WTC11 (cell line): ENCODE measurements around the gene ADH1A. TPM values are rescaled to one million over a fixed set of nuclear protein-coding genes. Genes with fewer than 3 reads are reported as not detected.

Experiments
- ATAC-seq: fragments of 200-7000 bp; cut with Tn5 transposase; 2 replicates; pipeline ENCODE4 v1.10.0; 2021; ENCODE audit warnings: mild to moderate bottlenecking, moderate library complexity
- CTCF ChIA-PET: fragments of 300-600 bp; sonication (Branson Sonifier 250); formaldehyde crosslinking; loops from one replicate; lab custom pipeline; 2021; ENCODE audit warnings: antibody characterized with exemption; lab: Charles Lee
- POLR2A ChIA-PET: fragments of 350-600 bp; sonication (Branson Sonifier 250); formaldehyde crosslinking; loops from one replicate; lab custom pipeline; 2021; ENCODE audit warnings: antibody characterized with exemption; lab: Charles Lee
- DNase-seq: peaks from one replicate; pipeline ENCODE4 v3.0.0; 2021; ENCODE audit warnings: low spot score
- H3K27ac Mint-ChIP-seq: 2 replicates; pipeline ENCODE4 v1.8.0; 2021; ENCODE audit warnings: mixed read lengths
- H3K27me3 Mint-ChIP-seq: 2 replicates; pipeline ENCODE4 v1.8.0; 2021; ENCODE audit warnings: low read depth, mild to moderate bottlenecking, moderate library complexity, mixed read lengths
- H3K36me3 Mint-ChIP-seq: 2 replicates; pipeline ENCODE4 v1.8.0; 2021; ENCODE audit warnings: mixed read lengths
- H3K4me1 Mint-ChIP-seq: 2 replicates; pipeline ENCODE4 v1.8.0; 2022; ENCODE audit warnings: mixed read lengths
- H3K4me3 Mint-ChIP-seq: 2 replicates; pipeline ENCODE4 v1.8.0; 2021; ENCODE audit warnings: mild to moderate bottlenecking, moderate library complexity, mixed read lengths
- H3K9me3 Mint-ChIP-seq: 2 replicates; pipeline ENCODE4 v1.8.0; 2021; ENCODE audit warnings: mixed read lengths
- CREB1 ChIP-seq: sonication (generic); formaldehyde crosslinking; IDR thresholded peaks from 2 replicates; pipeline ENCODE4 v1.8.0; 2023; ENCODE audit warnings: mild to moderate bottlenecking, missing genetic modification reagents
- EMX1 ChIP-seq: fragments of 250-450 bp; sonication (Bioruptor Pico); IDR thresholded peaks from 2 replicates; pipeline ENCODE4 v1.8.0; 2021; ENCODE audit warnings: mild to moderate bottlenecking
- JUN ChIP-seq: sonication (generic); formaldehyde crosslinking; IDR thresholded peaks from 2 replicates; pipeline ENCODE4 v1.8.0; 2023; ENCODE audit warnings: mild to moderate bottlenecking, missing genetic modification reagents
- NFYB ChIP-seq: sonication (generic); formaldehyde crosslinking; conservative IDR thresholded peaks from 2 replicates; pipeline ENCODE4 v1.8.0; 2022; ENCODE audit warnings: low read depth, missing genetic modification reagents
- NR3C1 ChIP-seq: sonication (generic); formaldehyde crosslinking; conservative IDR thresholded peaks from 2 replicates; pipeline ENCODE4 v1.8.1; 2023; ENCODE audit warnings: low read depth, mild to moderate bottlenecking, missing genetic modification reagents
- OVOL2 ChIP-seq: fragments of 250-450 bp; sonication (Bioruptor Pico); IDR thresholded peaks from 2 replicates; pipeline ENCODE4 v1.9.0; 2021; ENCODE audit warnings: mild to moderate bottlenecking, borderline replicate concordance
- RORB ChIP-seq: fragments of 250-450 bp; sonication (Bioruptor Pico); IDR thresholded peaks from 2 replicates; pipeline ENCODE4 v1.9.0; 2021; ENCODE audit warnings: mild to moderate bottlenecking
- TCF7 ChIP-seq: sonication (generic); formaldehyde crosslinking; IDR thresholded peaks from 2 replicates; pipeline ENCODE4 v1.8.0; 2022; ENCODE audit warnings: mild to moderate bottlenecking, low read depth, missing genetic modification reagents, moderate library complexity
- ZNF219 ChIP-seq: sonication (generic); formaldehyde crosslinking; IDR thresholded peaks from 2 replicates; pipeline ENCODE4 v1.8.0; 2023; ENCODE audit warnings: missing genetic modification reagents, mild to moderate bottlenecking, borderline replicate concordance
- ZNF263 ChIP-seq: sonication (generic); formaldehyde crosslinking; IDR thresholded peaks from 2 replicates; pipeline ENCODE4 v1.8.1; 2022; ENCODE audit warnings: low read depth, mild to moderate bottlenecking, moderate library complexity, missing genetic modification reagents
- ZNF423 ChIP-seq: fragments of 250-450 bp; sonication (Bioruptor Pico); IDR thresholded peaks from 2 replicates; pipeline ENCODE4 v2.1.2; 2022; ENCODE audit warnings: mild to moderate bottlenecking, moderate library complexity
- total RNA-seq: library from RNA; stranded (reverse); gene quantifications from 3 replicates; pipeline ENCODE4 v1.2.3, GENCODE V29; 2021
- TF ChIP-seq, protein P1 (sequence below): fragments of 200-600 bp; IDR thresholded peaks from 2 replicates; pipeline ENCODE4 v1.8.0; 2022; ENCODE audit warnings: antibody characterized with exemption
- TF ChIP-seq, protein P2 (sequence below): sonication (generic); formaldehyde crosslinking; IDR thresholded peaks from 2 replicates; pipeline ENCODE4 v1.8.1; 2023; ENCODE audit warnings: mild to moderate bottlenecking, missing genetic modification reagents
- TF ChIP-seq, protein P3 (sequence below): fragments of 250-450 bp; sonication (Bioruptor Pico); IDR thresholded peaks from 2 replicates; pipeline ENCODE4 v1.8.0; 2021; ENCODE audit warnings: mild to moderate bottlenecking
- TF ChIP-seq, protein P4 (sequence below): sonication (generic); formaldehyde crosslinking; IDR thresholded peaks from 2 replicates; pipeline ENCODE4 v1.8.1; 2023; ENCODE audit warnings: mild to moderate bottlenecking, missing genetic modification reagents, borderline replicate concordance
- TF ChIP-seq, protein P5 (sequence below): sonication (generic); formaldehyde crosslinking; IDR thresholded peaks from 2 replicates; pipeline ENCODE4 v1.8.1; 2023; ENCODE audit warnings: mild to moderate bottlenecking, missing genetic modification reagents
- TF ChIP-seq, protein P6 (sequence below): sonication (generic); formaldehyde crosslinking; IDR thresholded peaks from 2 replicates; pipeline ENCODE4 v1.8.1; 2022; ENCODE audit warnings: missing genetic modification reagents, borderline replicate concordance
- TF ChIP-seq, protein P7 (sequence below): sonication (generic); formaldehyde crosslinking; IDR thresholded peaks from 2 replicates; pipeline ENCODE4 v1.8.0; 2023; ENCODE audit warnings: mild to moderate bottlenecking, missing genetic modification reagents

Gene ADH1A
- total RNA-seq, 1 experiment from 2014 or later = not detected

DNA sequence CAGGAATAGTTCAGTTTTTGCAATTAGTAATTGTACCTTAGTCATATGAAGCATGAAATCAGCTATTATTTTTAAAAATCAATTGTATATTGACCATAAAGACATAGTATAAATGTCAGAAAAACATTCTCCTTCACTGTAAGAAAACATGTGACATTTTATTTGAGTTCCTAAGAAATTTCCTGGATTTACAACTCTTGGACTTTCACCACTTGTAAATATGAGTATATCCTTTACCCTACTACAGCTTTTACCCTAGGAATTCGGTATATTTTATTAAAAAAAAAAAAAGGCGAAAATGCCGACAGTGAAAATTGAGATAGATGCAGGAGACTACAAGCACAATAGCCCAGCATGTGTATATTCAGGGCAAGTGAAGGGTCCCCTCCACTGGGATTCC, 14.9 kb downstream of the ADH1A start (continued):
- TF ChIP-seq, protein P1, sequence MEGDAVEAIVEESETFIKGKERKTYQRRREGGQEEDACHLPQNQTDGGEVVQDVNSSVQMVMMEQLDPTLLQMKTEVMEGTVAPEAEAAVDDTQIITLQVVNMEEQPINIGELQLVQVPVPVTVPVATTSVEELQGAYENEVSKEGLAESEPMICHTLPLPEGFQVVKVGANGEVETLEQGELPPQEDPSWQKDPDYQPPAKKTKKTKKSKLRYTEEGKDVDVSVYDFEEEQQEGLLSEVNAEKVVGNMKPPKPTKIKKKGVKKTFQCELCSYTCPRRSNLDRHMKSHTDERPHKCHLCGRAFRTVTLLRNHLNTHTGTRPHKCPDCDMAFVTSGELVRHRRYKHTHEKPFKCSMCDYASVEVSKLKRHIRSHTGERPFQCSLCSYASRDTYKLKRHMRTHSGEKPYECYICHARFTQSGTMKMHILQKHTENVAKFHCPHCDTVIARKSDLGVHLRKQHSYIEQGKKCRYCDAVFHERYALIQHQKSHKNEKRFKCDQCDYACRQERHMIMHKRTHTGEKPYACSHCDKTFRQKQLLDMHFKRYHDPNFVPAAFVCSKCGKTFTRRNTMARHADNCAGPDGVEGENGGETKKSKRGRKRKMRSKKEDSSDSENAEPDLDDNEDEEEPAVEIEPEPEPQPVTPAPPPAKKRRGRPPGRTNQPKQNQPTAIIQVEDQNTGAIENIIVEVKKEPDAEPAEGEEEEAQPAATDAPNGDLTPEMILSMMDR = no peak

DNA sequence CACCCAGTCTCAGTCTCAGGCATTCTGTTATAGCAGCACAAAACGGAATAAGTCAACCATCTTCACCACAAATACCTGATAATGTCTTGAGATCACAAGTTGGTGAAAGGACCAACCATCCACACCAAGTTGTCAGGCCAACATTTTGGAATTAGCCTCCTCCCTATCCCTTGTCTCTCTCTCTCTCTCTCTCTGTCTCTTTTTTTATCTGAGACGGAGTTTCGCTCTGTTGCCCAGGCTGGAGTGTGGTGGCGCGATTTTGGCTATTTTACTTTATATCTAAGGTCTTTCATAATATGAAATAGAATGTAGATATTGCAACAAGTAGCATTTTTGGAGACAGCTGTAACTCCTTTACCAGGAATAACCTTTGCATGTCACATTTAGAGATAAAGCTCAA, 15.7 kb downstream of the ADH1A start:
- POLR2A ChIA-PET = no interaction called here
- H3K27me3 Mint-ChIP-seq = no peaks in the 10 kb centered on the region
- peaks cover 18% of the 10 kb centered on the region; the same call in 1 of the 2 replicates for H3K9me3 Mint-ChIP-seq
- CTCF ChIA-PET = no interaction called here
- no peak overlapping the region for H3K4me3 Mint-ChIP-seq
- no peak overlapping the region for H3K27ac Mint-ChIP-seq
- ATAC-seq (no peak), DNase-seq (no peak)
- H3K4me1 Mint-ChIP-seq = peaks cover 14% of the 10 kb centered on the region
- H3K36me3 Mint-ChIP-seq = peaks cover 4% of the 10 kb centered on the region; the same call in 1 of the 2 replicates
- no peak for TF ChIP-seq ZNF219
- TF ChIP-seq, protein P2, sequence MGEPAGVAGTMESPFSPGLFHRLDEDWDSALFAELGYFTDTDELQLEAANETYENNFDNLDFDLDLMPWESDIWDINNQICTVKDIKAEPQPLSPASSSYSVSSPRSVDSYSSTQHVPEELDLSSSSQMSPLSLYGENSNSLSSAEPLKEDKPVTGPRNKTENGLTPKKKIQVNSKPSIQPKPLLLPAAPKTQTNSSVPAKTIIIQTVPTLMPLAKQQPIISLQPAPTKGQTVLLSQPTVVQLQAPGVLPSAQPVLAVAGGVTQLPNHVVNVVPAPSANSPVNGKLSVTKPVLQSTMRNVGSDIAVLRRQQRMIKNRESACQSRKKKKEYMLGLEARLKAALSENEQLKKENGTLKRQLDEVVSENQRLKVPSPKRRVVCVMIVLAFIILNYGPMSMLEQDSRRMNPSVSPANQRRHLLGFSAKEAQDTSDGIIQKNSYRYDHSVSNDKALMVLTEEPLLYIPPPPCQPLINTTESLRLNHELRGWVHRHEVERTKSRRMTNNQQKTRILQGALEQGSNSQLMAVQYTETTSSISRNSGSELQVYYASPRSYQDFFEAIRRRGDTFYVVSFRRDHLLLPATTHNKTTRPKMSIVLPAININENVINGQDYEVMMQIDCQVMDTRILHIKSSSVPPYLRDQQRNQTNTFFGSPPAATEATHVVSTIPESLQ (CRISPR knock-in tag) = no peak
- TF ChIP-seq, protein P3, sequence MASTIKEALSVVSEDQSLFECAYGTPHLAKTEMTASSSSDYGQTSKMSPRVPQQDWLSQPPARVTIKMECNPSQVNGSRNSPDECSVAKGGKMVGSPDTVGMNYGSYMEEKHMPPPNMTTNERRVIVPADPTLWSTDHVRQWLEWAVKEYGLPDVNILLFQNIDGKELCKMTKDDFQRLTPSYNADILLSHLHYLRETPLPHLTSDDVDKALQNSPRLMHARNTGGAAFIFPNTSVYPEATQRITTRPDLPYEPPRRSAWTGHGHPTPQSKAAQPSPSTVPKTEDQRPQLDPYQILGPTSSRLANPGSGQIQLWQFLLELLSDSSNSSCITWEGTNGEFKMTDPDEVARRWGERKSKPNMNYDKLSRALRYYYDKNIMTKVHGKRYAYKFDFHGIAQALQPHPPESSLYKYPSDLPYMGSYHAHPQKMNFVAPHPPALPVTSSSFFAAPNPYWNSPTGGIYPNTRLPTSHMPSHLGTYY (CRISPR knock-in tag) = no peak
- TF ChIP-seq, protein P4, sequence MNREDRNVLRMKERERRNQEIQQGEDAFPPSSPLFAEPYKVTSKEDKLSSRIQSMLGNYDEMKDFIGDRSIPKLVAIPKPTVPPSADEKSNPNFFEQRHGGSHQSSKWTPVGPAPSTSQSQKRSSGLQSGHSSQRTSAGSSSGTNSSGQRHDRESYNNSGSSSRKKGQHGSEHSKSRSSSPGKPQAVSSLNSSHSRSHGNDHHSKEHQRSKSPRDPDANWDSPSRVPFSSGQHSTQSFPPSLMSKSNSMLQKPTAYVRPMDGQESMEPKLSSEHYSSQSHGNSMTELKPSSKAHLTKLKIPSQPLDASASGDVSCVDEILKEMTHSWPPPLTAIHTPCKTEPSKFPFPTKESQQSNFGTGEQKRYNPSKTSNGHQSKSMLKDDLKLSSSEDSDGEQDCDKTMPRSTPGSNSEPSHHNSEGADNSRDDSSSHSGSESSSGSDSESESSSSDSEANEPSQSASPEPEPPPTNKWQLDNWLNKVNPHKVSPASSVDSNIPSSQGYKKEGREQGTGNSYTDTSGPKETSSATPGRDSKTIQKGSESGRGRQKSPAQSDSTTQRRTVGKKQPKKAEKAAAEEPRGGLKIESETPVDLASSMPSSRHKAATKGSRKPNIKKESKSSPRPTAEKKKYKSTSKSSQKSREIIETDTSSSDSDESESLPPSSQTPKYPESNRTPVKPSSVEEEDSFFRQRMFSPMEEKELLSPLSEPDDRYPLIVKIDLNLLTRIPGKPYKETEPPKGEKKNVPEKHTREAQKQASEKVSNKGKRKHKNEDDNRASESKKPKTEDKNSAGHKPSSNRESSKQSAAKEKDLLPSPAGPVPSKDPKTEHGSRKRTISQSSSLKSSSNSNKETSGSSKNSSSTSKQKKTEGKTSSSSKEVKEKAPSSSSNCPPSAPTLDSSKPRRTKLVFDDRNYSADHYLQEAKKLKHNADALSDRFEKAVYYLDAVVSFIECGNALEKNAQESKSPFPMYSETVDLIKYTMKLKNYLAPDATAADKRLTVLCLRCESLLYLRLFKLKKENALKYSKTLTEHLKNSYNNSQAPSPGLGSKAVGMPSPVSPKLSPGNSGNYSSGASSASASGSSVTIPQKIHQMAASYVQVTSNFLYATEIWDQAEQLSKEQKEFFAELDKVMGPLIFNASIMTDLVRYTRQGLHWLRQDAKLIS (CRISPR knock-in tag) = no peak
- no peak for TF ChIP-seq RORB (CRISPR knock-in tag)
- TF ChIP-seq, protein P5, sequence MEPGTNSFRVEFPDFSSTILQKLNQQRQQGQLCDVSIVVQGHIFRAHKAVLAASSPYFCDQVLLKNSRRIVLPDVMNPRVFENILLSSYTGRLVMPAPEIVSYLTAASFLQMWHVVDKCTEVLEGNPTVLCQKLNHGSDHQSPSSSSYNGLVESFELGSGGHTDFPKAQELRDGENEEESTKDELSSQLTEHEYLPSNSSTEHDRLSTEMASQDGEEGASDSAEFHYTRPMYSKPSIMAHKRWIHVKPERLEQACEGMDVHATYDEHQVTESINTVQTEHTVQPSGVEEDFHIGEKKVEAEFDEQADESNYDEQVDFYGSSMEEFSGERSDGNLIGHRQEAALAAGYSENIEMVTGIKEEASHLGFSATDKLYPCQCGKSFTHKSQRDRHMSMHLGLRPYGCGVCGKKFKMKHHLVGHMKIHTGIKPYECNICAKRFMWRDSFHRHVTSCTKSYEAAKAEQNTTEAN (CRISPR knock-in tag) = no peak
- no peak for TF ChIP-seq ZNF423 (CRISPR knock-in tag)
- TF ChIP-seq, protein P6, sequence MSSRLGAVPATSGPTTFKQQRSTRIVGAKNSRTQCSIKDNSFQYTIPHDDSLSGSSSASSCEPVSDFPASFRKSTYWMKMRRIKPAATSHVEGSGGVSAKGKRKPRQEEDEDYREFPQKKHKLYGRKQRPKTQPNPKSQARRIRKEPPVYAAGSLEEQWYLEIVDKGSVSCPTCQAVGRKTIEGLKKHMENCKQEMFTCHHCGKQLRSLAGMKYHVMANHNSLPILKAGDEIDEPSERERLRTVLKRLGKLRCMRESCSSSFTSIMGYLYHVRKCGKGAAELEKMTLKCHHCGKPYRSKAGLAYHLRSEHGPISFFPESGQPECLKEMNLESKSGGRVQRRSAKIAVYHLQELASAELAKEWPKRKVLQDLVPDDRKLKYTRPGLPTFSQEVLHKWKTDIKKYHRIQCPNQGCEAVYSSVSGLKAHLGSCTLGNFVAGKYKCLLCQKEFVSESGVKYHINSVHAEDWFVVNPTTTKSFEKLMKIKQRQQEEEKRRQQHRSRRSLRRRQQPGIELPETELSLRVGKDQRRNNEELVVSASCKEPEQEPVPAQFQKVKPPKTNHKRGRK (CRISPR knock-in tag) = no peak
- no peak for TF ChIP-seq ZNF263 (CRISPR knock-in tag)
- TF ChIP-seq TCF7 (CRISPR knock-in tag) = no peak
- no peak for TF ChIP-seq NR3C1 (CRISPR knock-in tag)
- TF ChIP-seq NFYB (CRISPR knock-in tag) = no peak
- no peak for TF ChIP-seq OVOL2
- no peak for TF ChIP-seq JUN (CRISPR knock-in tag)
- TF ChIP-seq, protein P7, sequence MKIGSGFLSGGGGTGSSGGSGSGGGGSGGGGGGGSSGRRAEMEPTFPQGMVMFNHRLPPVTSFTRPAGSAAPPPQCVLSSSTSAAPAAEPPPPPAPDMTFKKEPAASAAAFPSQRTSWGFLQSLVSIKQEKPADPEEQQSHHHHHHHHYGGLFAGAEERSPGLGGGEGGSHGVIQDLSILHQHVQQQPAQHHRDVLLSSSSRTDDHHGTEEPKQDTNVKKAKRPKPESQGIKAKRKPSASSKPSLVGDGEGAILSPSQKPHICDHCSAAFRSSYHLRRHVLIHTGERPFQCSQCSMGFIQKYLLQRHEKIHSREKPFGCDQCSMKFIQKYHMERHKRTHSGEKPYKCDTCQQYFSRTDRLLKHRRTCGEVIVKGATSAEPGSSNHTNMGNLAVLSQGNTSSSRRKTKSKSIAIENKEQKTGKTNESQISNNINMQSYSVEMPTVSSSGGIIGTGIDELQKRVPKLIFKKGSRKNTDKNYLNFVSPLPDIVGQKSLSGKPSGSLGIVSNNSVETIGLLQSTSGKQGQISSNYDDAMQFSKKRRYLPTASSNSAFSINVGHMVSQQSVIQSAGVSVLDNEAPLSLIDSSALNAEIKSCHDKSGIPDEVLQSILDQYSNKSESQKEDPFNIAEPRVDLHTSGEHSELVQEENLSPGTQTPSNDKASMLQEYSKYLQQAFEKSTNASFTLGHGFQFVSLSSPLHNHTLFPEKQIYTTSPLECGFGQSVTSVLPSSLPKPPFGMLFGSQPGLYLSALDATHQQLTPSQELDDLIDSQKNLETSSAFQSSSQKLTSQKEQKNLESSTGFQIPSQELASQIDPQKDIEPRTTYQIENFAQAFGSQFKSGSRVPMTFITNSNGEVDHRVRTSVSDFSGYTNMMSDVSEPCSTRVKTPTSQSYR (CRISPR knock-in tag) = no peak
- no peak for TF ChIP-seq EMX1
- no peak for TF ChIP-seq CREB1 (CRISPR knock-in tag)
